Nucleus accumbens (tissue), 56 donors: ENCODE data around the gene PACS1.
"Not testable (repeated sequence)": the region's sequence is repeated elsewhere in the genome, so short reads cannot be mapped to it uniquely, and the experiment has no call there.

Experiments used
- DNase-seq, 56 donors: peaks; one replicate each; lab custom pipeline; 2025; lab: John Stamatoyannopoulos, UW

Gene PACS1

DNA sequence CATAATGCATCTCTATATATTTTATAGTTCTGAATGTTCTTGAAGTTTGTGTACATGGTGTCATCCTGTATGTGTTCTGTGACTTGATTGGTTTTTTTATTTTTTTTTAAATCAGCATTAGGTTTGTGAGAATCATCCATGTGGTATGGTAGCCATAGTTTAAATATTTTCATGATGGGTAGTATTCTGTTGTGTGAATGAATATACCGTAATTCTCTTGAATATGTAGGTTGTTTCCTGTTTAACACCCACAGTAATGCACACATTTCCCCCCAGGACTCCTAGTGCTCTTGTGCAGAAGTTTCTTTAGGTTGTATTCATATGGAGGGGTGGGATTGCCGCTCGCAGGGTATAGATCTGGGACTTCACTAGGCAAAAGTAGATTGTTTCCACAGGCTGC lies 2.0 kb downstream of the PACS1 start:
- DNase-seq: no peak

- DNase-seq: no peak
These were observed 2.4 kb downstream of the PACS1 start for GRCh38 chr11:66072518-66072917.

- DNase-seq: no peak
These were observed 3.6 kb downstream of the PACS1 start for GRCh38 chr11:66073669-66074068.

GRCh38 chr11:66075273-66075672 lies 5.2 kb downstream of the PACS1 start:
- DNase-seq: no peak

DNA sequence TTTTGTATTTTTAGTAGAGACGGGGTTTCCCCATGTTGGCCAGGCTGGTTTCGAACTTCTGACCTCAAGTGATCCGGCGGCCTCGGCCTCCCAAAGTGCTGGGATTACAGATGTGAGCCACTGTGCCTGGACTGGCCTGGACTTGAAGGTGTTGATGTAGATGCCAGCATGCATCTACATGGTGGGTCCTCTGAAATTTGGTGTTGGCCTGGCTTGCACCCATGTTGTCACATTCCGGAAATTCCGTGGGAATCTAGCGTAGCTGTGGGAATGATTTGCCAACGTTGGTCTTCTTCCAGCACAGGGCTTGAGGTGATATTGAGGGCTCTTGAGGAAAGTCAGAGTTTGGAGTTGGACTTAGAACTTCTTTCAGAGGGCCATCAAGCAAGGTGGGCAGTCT lies 6.5 kb downstream of the PACS1 start:
- DNase-seq: no peak

- no peak for DNase-seq
These were observed 7.9 kb downstream of the PACS1 start for GRCh38 chr11:66077927-66078326.

DNA sequence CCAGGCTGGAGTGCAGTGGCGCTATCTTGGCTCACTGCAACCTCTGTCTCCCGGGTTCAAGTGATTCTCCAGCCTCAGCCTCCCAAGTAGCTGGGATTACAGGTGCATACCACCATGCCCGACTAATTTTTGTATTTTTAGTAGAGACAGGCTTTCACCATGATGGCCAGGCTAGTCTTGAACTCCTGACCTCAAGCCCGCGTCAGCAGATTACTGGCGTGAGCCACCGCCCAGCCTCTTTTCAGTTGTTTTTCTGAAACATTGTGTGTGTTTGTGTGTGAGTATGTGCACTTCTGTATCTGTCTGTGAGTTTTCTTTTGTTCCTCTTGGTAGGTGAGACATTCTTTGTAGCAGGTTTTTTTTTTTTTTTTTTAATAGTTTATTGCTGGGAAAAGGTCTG lies 8.9 kb downstream of the PACS1 start:
- DNase-seq: not testable (repeated sequence)

GRCh38 chr11:66080055-66080817 lies 10.2 kb downstream of the PACS1 start:
- peak in 1 of 56 donors; percentile 1 for DNase-seq

DNA sequence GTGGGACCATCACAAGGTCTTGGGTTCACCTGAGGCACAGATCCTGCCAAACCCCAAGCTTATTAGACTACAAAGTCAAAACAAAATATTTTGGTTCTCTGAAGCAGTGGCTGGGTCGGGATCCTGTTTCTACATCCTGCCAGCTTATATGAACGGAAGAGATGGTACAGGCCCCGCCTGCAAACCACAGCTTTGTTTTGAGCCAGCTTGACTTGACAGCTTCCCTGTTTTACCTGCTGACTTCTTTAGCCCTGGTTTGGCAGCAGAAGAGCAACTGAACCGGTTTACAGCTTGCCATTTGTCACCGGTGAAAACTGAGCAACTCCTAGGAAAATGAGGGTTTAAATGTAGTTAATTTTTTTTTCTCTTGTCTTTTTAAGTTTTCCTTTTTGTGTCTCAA lies 11.4 kb downstream of the PACS1 start:
- peak in 8 of 56 donors; percentile 2 to 37 (median 8) for DNase-seq

DNA sequence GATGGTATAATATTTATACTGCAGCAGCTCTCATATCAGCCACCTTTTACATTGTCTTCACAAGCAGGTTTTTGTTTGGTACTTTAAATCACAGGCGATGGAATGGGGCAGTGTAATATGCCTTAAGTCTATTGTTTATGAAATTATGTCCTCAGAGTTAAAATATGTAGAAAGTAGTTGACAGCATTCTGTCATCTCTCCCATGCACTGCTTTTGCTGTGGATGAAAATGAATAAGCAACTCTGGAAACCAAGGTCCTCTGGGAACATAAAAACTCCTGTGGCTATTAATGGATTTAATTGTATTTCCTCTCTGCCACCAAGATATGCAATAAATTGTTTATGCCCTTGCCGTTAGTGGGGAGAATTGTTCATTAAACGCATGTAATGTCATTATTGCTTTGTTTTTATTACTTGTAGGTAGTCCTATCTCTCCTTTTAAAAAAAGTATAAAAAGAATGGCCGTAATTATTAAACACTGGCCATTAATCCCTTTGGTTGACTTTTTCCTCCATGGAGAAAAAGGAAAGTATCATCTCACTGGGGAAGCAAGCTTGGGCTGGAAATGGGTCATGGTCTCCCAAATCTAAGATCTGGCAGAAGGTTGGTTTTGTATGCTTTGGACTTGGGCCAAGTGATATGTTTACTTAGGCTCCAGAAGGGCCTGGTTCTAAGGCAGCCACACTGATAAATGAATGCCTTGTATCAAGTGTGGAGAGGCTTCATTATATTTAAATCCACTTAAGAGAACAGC lies 13.1 kb downstream of the PACS1 start:
- no peak for DNase-seq

GRCh38 chr11:66083767-66084166 lies 13.7 kb downstream of the PACS1 start:
- no peak for DNase-seq

DNA sequence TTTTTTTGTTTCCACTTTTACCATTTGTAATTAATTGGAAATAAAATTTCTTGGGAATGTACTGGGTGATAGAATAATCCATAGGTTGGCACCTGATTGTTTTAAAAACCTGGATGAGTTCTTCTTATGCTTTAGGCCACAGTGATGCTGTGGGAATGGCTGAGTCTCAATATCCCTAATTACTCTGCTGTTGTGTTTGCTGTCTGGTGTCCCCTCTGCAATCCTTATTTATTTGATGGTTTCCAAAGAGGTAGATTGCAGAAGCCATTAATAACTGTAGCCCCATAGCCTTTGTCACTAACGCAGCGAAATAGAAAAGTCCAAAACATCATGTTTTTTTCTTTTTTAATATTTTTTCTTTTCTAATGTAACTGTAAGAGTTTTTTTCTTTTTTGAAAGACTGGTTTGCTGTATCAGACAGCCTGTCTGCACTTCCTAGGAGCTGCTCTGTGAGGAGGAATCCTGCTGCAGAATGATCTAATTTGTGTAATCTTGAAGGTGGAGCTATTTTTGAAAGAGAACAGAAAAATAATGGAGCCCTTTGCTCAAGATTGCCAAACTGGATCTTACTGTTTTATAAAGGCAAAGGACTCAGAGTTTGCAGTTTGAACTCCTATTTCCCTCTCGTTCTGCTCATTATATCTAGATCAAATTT lies 14.9 kb downstream of the PACS1 start:
- DNase-seq: peak in 3 of 56 donors; percentile 12 to 27 (median 21)

DNA sequence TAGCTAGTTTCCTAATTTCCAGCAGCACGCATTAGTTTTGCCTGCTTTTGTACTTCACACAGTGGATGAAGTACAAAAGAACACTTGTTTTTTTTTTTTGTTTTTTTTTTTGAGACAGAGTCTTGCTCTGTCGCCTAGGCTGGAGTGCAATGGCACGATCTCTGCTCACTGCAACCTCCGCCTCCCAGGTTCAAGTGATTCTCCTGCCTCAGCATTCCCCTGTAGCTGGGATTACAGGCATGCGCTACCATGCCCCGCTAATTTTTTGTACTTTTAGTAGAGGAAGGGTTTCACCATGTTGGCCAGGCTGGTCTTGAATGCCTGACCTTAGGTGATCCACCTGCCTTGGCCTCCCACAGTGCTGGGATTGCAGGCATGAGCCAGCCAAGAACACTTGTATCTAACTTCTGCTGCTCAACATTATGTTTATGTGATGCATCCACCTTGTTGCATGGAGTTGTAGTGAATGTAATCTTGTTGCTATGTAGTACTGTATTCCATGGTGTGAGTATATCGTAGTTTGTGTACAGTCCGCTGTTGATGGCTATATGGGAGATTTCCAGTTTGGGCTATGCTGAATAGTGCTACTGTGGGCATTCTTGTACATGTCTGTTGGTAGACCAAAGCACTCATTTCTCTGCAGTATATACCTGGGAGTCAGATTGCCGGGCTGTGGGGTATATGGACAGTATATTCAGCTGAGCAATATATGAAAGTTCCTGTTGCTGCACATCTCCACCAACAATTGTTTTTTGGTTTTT lies 17.3 kb downstream of the PACS1 start:
- DNase-seq: no peak

GRCh38 chr11:66089067-66089466 lies 19.0 kb downstream of the PACS1 start:
- DNase-seq: no peak

- DNase-seq: no peak
These were observed 20.2 kb downstream of the PACS1 start for GRCh38 chr11:66090288-66090687.

- DNase-seq: not testable (repeated sequence)
These were observed 22.1 kb downstream of the PACS1 start for GRCh38 chr11:66092125-66092524.

DNA sequence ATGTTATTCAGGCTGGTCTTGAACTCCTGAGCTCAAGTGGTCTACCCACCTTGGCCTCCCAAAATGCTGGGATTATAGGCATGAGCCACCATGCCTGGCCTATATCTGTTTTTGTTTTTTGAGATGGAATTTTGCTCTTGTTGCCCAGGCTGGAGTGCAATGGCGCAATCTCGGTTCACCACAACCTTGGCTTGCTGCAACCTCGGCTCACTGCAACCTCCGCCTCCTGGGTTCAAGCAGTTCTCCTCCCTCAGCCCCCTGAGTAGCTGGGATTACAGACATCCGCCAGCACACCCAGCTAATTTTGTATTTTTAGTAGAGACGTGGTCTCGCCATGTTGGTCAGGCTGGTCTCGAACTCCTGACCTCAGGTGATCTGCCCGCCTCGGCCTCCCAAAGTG lies 29.7 kb downstream of the PACS1 start:
- not testable (repeated sequence) for DNase-seq

GRCh38 chr11:66100272-66101065 lies 30.4 kb downstream of the PACS1 start:
- peak in 42 of 56 donors; percentile 3 to 69 (median 28) for DNase-seq

GRCh38 chr11:66101066-66101464 lies 31.0 kb downstream of the PACS1 start:
- DNase-seq: no peak
